ENCODE data around the gene PAFAH1B1.

Gene PAFAH1B1

GRCh38 chr17:2709183-2709661 is 115.8 kb downstream of the PAFAH1B1 start:
- DNase-seq (ENCODE audit: low read depth) = peak; percentile 38
- H3K4me3 ChIP-seq (ENCODE audit: low read depth, low read length) = peak overlapping the region; percentile 92
- TF ChIP-seq CTCF (IDR thresholded peaks at IDR 0.05; ENCODE audit: low read depth, low read length, missing control alignments) = no peak

GRCh38 chr17:2710071-2710802 is 116.8 kb downstream of the PAFAH1B1 start:
- DNase-seq (ENCODE audit: low read depth) = no peak
- H3K4me3 ChIP-seq (ENCODE audit: low read depth, low read length) = peak overlapping the region; percentile 92
- no peak for TF ChIP-seq CTCF (IDR thresholded peaks at IDR 0.05; ENCODE audit: low read depth, low read length, missing control alignments)

- DNase-seq (ENCODE audit: low read depth) = no peak
- no peak for TF ChIP-seq CTCF (IDR thresholded peaks at IDR 0.05; ENCODE audit: low read depth, low read length, missing control alignments)
- H3K4me3 ChIP-seq (ENCODE audit: low read depth, low read length) = peak overlapping the region; percentile 92
These were observed 117.6 kb downstream of the PAFAH1B1 start for GRCh38 chr17:2710803-2711607.

- peak within 1 kb of the TSS; percentile 92 for H3K4me3 ChIP-seq (ENCODE audit: low read depth, low read length)
- DNase-seq (ENCODE audit: low read depth) = peak; percentile 89
These were observed 118.3 kb downstream of the PAFAH1B1 start, which contains the start of gene CLUH for GRCh38 chr17:2711608-2712299. Gene CLUH (minus strand): TSS chr17:2711764. CDS start chr17:2711661, 103 bp downstream.

GRCh38 chr17:2712300-2713043 is 119.0 kb downstream of the PAFAH1B1 start:
- TF ChIP-seq CTCF (IDR thresholded peaks at IDR 0.05; ENCODE audit: low read depth, low read length, missing control alignments) = no peak
- H3K4me3 ChIP-seq (ENCODE audit: low read depth, low read length) = peak overlapping the region; percentile 92
- DNase-seq (ENCODE audit: low read depth) = no peak

More at GRCh38 chr17:2711608-2712299, 118.3 kb downstream of the PAFAH1B1 start, which contains the start of gene CLUH:
- no peak for TF ChIP-seq CTCF (IDR thresholded peaks at IDR 0.05; ENCODE audit: low read depth, low read length, missing control alignments)

GRCh38 chr17:2713881-2714280 is 120.4 kb downstream of the PAFAH1B1 start:
- no peak for DNase-seq (ENCODE audit: low read depth)
- H3K4me3 ChIP-seq (ENCODE audit: low read depth, low read length) = no peak overlapping the region
- TF ChIP-seq CTCF (IDR thresholded peaks at IDR 0.05; ENCODE audit: low read depth, low read length, missing control alignments) = no peak

Data from GM12864 (cell line).